Loucy (cell line): ENCODE data around the gene FAM193A.

Source experiments
- EZH2phosphoT487 ChIP-seq: fragments of 200-600 bp; IDR thresholded peaks from 2 replicates; pipeline ENCODE4 v1.6.1; 2018; ENCODE audit warnings: antibody characterized with exemption, mild to moderate bottlenecking, moderate library complexity, borderline replicate concordance
- TF ChIP-seq, protein P1 (sequence below): fragments of 200-600 bp; sonication (generic); conservative IDR thresholded peaks from 2 replicates; pipeline ENCODE4 v1.5.1; 2014; ENCODE audit warnings: mild to moderate bottlenecking, antibody characterized with exemption, low read length

DNA sequence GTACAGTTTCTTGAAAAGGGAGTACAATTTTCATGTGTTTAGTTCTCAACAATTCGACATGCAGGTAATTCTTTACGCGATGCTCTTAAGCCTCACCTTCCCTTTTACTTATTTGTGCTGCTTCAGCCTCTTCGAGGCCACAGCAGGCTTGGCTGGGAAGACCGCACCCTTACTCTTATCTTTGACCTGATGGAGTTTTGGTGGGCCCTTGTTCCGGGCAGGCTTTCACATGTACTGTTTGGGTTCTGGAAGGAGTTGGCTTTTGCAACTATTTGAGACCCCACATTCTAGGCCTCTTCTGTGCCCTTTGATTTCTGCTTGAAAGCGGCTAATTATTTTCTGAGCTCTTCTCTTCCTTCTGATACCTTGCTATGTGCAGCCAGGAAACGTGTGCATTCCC, 60.2 kb downstream of the FAM193A start:
- TF ChIP-seq, protein P1, sequence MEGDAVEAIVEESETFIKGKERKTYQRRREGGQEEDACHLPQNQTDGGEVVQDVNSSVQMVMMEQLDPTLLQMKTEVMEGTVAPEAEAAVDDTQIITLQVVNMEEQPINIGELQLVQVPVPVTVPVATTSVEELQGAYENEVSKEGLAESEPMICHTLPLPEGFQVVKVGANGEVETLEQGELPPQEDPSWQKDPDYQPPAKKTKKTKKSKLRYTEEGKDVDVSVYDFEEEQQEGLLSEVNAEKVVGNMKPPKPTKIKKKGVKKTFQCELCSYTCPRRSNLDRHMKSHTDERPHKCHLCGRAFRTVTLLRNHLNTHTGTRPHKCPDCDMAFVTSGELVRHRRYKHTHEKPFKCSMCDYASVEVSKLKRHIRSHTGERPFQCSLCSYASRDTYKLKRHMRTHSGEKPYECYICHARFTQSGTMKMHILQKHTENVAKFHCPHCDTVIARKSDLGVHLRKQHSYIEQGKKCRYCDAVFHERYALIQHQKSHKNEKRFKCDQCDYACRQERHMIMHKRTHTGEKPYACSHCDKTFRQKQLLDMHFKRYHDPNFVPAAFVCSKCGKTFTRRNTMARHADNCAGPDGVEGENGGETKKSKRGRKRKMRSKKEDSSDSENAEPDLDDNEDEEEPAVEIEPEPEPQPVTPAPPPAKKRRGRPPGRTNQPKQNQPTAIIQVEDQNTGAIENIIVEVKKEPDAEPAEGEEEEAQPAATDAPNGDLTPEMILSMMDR: no peak
- TF ChIP-seq EZH2phosphoT487: no peak
